SW480 (cell line): ENCODE results near the gene KAZN.
A peak's percentile ranks its signal among the peaks of the same experiment; 100 is the strongest.

Source experiments
- DNase-seq: peaks from one replicate; pipeline ENCODE4 v3.0.0-alpha.2; 2016; ENCODE audit warnings: low spot score

Gene KAZN

GRCh38 chr1:14937288-14937949 is 338.9 kb downstream of the KAZN start:
- DNase-seq: no peak

DNA sequence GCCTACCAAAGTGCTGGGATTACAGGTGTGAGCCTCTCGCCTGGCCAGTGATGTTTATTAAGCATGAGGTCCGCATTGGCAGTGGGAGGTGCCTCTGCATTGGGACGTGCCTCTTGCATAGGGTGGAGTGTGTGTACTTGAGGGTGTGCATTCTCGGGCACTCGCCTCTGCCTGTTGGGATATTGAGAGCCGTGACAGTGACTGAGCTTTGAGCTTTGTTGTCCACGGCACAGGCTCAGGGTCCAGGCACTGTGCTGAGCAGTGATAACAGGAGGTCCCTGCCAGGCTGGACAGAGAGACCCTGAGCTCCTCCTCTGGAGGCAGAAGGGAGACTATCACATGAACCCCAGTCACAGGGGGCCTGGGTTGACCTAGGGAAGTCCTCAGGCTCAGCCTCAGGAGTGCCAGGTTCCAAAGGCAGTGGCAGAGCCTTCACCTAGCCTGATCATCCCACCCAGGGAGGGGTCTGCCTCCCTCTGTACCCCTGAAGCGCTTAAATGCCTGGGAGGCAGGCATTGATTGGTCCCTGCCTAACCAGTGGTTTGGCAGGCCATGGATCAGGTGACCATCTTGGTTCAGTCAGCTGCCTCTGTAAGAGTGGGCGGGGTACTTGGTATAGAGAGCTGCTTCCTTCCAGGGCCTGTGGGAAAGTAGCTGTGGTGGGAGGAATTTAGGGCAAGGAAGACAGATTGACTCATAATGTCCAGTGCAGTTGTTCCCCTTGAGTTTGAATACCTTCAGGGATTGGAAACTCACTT is 341.2 kb downstream of the KAZN start:
- DNase-seq: peak; percentile 47

DNA sequence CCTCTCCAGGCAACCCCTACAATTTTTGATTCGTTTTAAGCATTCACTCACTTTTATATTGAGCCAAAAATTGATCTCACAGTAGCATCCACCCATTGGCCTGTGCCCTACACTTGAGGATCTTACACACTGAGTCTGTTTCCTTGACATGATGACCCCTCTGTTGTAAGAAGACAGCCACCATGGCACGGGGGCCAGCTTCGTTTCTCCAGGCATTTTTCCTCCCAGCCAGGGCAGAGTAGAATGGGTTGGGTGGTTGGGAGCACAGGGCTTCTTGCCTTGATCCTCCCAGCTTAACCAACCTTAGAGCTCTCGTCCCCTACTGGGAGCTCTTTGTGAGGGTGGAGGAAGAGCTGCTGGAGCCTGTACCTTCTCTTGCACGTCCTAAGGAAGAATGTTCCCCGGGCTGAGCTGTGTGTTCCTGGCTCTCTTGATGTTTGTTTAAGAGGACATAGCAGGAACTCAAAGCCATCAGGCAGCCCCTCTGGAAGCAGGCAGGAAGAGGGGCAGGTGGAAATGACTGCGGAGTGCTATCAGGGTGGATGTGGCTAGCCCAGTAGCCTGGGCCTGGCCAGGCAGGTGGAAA is 341.9 kb downstream of the KAZN start:
- DNase-seq: no peak

DNA sequence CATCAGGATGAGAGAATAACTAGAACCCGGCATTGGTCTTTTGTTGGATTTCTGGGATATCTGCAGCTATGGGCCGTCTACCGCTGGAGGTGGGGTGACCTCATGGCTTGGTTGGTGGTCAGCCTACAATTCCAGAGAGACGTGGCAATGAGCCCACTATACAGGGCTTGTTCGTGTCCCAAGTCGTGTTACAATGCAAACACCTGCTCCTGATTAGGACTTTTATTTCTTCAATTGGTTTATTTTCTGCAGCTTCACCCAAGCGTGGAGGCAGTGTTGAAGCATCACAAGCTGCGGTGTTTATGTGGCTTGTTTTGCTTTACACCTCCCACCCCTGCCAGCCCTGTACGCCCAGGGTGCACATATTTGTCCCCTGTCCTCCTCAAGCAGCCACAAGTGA is 343.4 kb downstream of the KAZN start:
- DNase-seq: no peak

DNA sequence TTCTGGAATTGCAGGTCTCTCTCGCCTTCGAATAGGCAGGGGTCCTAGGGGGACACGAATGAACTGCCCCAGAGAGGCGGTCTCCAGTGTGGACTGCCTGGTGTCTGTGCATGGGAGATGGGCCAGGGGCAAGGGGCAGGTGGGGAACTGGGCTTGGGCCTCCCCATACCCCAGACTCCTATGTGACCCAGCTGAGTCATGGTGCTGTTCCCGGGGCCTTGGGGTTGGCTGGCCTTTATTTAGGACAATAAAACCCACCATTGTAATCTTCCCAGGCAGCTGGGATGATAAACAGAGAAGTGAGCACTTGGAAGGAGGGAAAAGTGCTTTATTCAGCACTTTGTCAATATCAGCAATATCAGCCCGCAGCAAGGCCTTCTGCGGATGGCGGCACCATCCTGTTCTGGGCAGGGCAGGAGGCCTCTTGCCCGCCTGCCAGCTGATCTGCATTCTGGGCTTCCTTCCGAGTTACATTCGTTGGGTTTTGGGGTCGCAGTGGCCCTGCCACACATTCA is 346.0 kb downstream of the KAZN start:
- DNase-seq: no peak

GRCh38 chr1:14945132-14946010 is 346.9 kb downstream of the KAZN start:
- DNase-seq: no peak

GRCh38 chr1:14946011-14946359 is 347.5 kb downstream of the KAZN start:
- DNase-seq: no peak

DNA sequence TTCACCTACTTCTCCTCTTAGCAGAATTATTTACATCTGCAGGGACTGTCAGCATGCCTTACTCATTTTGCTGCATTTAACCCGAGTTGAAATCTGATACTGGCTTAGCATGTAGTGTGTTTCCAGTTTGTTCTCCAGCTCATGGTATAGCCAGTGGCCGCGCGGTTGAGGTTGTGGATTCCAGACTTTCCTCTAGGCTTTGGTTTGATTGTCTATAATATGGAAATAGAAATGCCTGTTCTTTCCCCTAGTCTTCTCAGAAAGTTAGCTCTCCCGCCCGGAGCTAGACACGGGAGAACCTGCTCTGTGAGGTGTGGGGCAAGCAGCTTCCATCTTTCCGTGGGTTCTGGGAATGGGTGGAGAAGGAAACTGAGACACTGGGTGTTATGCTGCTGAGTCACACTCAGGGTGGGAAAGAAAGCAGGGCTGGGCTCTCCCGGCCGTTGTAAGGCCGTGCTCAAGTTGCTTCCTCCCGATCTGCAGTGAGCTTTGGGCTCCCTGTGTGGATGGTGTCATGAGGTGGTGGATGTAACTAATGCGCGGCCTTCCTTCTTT is 348.3 kb downstream of the KAZN start:
- DNase-seq: no peak

GRCh38 chr1:14947421-14947820 is 348.9 kb downstream of the KAZN start:
- DNase-seq: no peak

DNA sequence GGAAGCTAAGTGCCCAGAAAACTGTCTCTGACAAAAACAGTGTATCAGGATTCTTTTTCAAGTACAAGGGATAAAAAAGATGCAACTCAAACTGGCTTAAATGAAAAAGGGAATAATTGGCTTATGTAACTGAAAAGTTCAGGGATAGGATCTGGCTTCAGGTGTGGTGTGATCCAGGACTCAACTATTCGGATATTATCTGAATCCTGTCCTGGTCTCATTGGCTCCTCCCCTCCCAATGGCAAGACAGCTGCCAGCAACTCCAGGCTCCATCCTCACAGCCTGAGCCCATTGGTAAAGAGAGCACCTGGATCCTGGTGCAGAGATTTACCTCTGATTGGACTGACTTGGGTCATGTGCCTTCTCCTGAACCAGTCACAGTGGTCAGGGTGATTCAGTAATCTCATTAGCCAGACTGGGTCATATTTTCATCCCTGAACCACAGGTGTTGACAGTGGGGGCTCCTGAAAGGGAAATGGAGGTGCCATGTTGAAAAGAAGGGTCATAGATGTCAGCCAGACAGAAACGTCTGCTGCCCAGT is 349.7 kb downstream of the KAZN start:
- no peak for DNase-seq

- no peak for DNase-seq
Observed at GRCh38 chr1:14949270-14949835, 350.9 kb downstream of the KAZN start.

- no peak for DNase-seq
Observed at GRCh38 chr1:14949836-14950713, 351.6 kb downstream of the KAZN start.

GRCh38 chr1:14951766-14952165 is 353.3 kb downstream of the KAZN start:
- no peak for DNase-seq

GRCh38 chr1:14952626-14953314 is 354.3 kb downstream of the KAZN start:
- no peak for DNase-seq

DNA sequence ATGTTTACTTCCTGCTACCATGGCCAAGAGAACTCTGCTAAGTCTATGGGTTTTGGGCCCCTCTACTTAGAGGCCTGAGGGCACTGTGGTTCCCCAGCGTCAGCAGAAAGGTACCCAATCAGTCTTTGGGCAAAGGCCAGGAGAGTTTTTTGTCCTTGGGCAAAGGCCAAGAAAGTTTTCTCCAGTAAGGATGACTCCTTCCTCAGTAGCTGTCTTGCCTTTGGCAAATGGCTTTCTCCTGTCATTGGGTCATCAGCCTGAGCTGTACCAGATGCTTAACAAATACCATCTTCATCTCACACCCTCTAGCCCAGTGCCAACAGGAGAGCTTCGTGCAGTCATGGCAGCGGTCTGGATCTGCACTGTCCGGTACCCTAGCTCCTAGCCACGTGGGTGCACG is 355.7 kb downstream of the KAZN start:
- DNase-seq: no peak

DNA sequence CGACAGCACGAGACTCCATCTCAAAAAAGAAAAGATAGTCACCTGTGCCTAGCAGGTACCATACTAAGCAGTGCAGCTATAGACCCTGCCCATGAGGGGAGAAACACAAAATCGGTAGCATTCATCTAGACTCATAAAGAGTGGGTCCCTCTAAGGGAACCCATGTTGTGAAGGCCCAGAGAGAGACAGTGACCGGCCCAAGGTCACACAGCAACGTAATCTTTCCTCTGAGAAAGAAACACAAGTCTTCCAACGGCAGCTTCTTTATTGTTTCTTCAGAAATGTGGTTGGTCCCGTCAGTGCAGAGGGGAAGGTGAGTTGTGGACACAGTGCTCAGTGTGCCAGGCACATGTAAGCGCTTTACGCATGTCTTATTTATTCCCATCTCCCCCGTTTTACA is 356.4 kb downstream of the KAZN start:
- no peak for DNase-seq

DNA sequence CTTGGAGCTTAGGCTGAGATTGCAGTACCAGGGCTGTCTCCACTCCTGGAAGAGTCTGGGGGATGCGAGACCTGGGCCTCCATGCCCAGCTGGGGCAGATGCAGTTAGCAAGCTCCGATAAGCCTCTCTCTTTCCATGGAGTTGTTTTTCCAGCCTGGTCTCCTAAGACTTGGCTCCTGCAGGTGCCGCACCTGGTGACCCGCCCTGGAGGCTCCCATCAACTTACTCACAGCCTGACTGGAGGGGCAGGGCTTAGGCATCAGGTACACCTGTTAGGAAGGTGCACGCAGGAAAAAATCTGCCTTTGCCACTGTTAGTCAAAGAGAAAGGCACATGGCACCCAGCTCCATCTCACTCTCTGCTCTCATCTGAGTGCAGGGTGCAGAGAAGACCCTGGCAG is 356.9 kb downstream of the KAZN start:
- DNase-seq: no peak

GRCh38 chr1:14955976-14956375 is 357.5 kb downstream of the KAZN start:
- DNase-seq: no peak

DNA sequence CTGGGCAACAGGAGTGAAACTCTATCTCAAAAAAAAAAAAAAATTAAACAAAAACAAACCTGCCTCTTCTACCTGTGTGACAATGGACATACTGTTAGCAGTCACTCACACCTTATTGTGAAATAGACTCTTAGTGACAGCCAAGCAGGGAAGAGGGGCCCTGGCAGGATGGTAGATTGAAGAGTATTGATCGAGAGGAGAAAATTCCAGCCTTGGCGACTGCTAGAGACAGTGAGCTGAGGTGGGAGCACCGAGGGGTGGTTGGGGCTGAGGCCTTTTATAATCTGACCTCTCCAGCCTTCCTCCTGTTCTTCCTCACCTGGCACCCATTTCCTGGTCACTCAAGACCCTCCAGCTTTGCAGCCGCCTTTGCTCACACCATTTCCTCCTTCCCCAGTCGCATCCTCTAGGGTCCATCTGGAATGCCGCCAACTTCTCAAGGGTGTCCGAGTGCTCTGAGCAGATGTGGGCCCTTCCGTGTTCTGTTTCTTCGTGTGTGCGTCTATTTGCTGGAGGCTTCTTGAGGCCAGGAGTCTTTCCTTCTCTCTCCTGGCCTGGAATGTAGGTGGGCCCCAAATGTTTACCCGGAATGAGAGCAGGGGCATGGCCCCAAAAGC is 358.2 kb downstream of the KAZN start:
- DNase-seq: no peak
